ENCODE results near the gene PXDN.

PXDN gene
- 0 to 1.4 (median 0.19) reads per million in 3 donors for total RNA-seq

GRCh38 chr2:1744446-1745170, at the start of gene PXDN:
Gene PXDN, minus strand, starts transcription at chr2:1744515. Its CDS starts 60 bp downstream, at chr2:1744455.
- H3K4me3 ChIP-seq (ENCODE audit: insufficient read depth, low read depth, low read length, poor library complexity, severe bottlenecking): no peak within 1 kb of the TSS
- H3K27me3 ChIP-seq (replicated peaks; ENCODE audit: control insufficient read depth, insufficient read depth, low read length, poor library complexity, severe bottlenecking): no peaks in the 10 kb centered on the region
- no peaks in the 10 kb centered on the region for H3K36me3 ChIP-seq (ENCODE audit: control insufficient read depth, insufficient read depth, low read length)
- H3K4me1 ChIP-seq (ENCODE audit: control insufficient read depth, insufficient read depth, low read length, poor library complexity, severe bottlenecking): no peaks in the 10 kb centered on the region
- no peak within 1 kb of the TSS for H3K27ac ChIP-seq (ENCODE audit: insufficient read depth, low read length, poor library complexity, severe bottlenecking)
- DNase-seq: no peak
- no peaks in the 10 kb centered on the region for H3K9me3 ChIP-seq (ENCODE audit: control insufficient read depth, low read length)

GRCh38 chr2:1793868-1794445, 49.6 kb upstream of the PXDN start:
- no peak overlapping the region for H3K4me3 ChIP-seq (ENCODE audit: insufficient read depth, low read depth, low read length, poor library complexity, severe bottlenecking)
- DNase-seq: no peak
- H3K27me3 ChIP-seq (replicated peaks; ENCODE audit: control insufficient read depth, insufficient read depth, low read length, poor library complexity, severe bottlenecking): no peaks in the 10 kb centered on the region
- H3K27ac ChIP-seq (ENCODE audit: insufficient read depth, low read length, poor library complexity, severe bottlenecking): no peak overlapping the region
- no peaks in the 10 kb centered on the region for H3K4me1 ChIP-seq (ENCODE audit: control insufficient read depth, insufficient read depth, low read length, poor library complexity, severe bottlenecking)
- no peaks in the 10 kb centered on the region for H3K9me3 ChIP-seq (ENCODE audit: control insufficient read depth, low read length)
- no peaks in the 10 kb centered on the region for H3K36me3 ChIP-seq (ENCODE audit: control insufficient read depth, insufficient read depth, low read length)

- Histone ChIP-seq H3K9me3 (ENCODE audit: control insufficient read depth, low read length) (no peaks in the 10 kb centered on the region), H3K27me3 (replicated peaks; ENCODE audit: control insufficient read depth, insufficient read depth, low read length, poor library complexity, severe bottlenecking) (no peaks in the 10 kb centered on the region), H3K4me1 (ENCODE audit: control insufficient read depth, insufficient read depth, low read length, poor library complexity, severe bottlenecking) (no peaks in the 10 kb centered on the region), H3K4me3 (ENCODE audit: insufficient read depth, low read depth, low read length, poor library complexity, severe bottlenecking) (no peak overlapping the region), H3K36me3 (ENCODE audit: control insufficient read depth, insufficient read depth, low read length) (no peaks in the 10 kb centered on the region), H3K27ac (ENCODE audit: insufficient read depth, low read length, poor library complexity, severe bottlenecking) (no peak overlapping the region)
- no peak for DNase-seq
Measured at GRCh38 chr2:1793001-1793867, 48.9 kb upstream of the PXDN start.

- DNase-seq: no peak
- H3K4me1 ChIP-seq (ENCODE audit: control insufficient read depth, insufficient read depth, low read length, poor library complexity, severe bottlenecking): no peaks in the 10 kb centered on the region
- no peaks in the 10 kb centered on the region for H3K9me3 ChIP-seq (ENCODE audit: control insufficient read depth, low read length)
- H3K36me3 ChIP-seq (ENCODE audit: control insufficient read depth, insufficient read depth, low read length): no peaks in the 10 kb centered on the region
- no peaks in the 10 kb centered on the region for H3K27me3 ChIP-seq (replicated peaks; ENCODE audit: control insufficient read depth, insufficient read depth, low read length, poor library complexity, severe bottlenecking)
- no peak overlapping the region for H3K4me3 ChIP-seq (ENCODE audit: insufficient read depth, low read depth, low read length, poor library complexity, severe bottlenecking)
- H3K27ac ChIP-seq (ENCODE audit: insufficient read depth, low read length, poor library complexity, severe bottlenecking): no peak overlapping the region
Measured at GRCh38 chr2:1791685-1792435, 47.5 kb upstream of the PXDN start.

- Histone ChIP-seq H3K27ac (ENCODE audit: insufficient read depth, low read length, poor library complexity, severe bottlenecking) (no peak overlapping the region), H3K4me1 (ENCODE audit: control insufficient read depth, insufficient read depth, low read length, poor library complexity, severe bottlenecking) (no peaks in the 10 kb centered on the region), H3K4me3 (ENCODE audit: insufficient read depth, low read depth, low read length, poor library complexity, severe bottlenecking) (no peak overlapping the region), H3K9me3 (ENCODE audit: control insufficient read depth, low read length) (no peaks in the 10 kb centered on the region), H3K36me3 (ENCODE audit: control insufficient read depth, insufficient read depth, low read length) (no peaks in the 10 kb centered on the region), H3K27me3 (replicated peaks; ENCODE audit: control insufficient read depth, insufficient read depth, low read length, poor library complexity, severe bottlenecking) (no peaks in the 10 kb centered on the region)
- no peak for DNase-seq
Measured at GRCh38 chr2:1791006-1791605, 46.8 kb upstream of the PXDN start.

- Histone ChIP-seq H3K4me1 (ENCODE audit: control insufficient read depth, insufficient read depth, low read length, poor library complexity, severe bottlenecking) (no peaks in the 10 kb centered on the region), H3K9me3 (ENCODE audit: control insufficient read depth, low read length) (no peaks in the 10 kb centered on the region), H3K27me3 (replicated peaks; ENCODE audit: control insufficient read depth, insufficient read depth, low read length, poor library complexity, severe bottlenecking) (no peaks in the 10 kb centered on the region), H3K36me3 (ENCODE audit: control insufficient read depth, insufficient read depth, low read length) (no peaks in the 10 kb centered on the region), H3K27ac (ENCODE audit: insufficient read depth, low read length, poor library complexity, severe bottlenecking) (no peak overlapping the region), H3K4me3 (ENCODE audit: insufficient read depth, low read depth, low read length, poor library complexity, severe bottlenecking) (no peak overlapping the region)
- no peak for DNase-seq
Measured at GRCh38 chr2:1790473-1790872, 46.2 kb upstream of the PXDN start.

GRCh38 chr2:1789610-1790009, 45.3 kb upstream of the PXDN start:
- H3K4me3 ChIP-seq (ENCODE audit: insufficient read depth, low read depth, low read length, poor library complexity, severe bottlenecking): no peak overlapping the region
- no peaks in the 10 kb centered on the region for H3K4me1 ChIP-seq (ENCODE audit: control insufficient read depth, insufficient read depth, low read length, poor library complexity, severe bottlenecking)
- H3K36me3 ChIP-seq (ENCODE audit: control insufficient read depth, insufficient read depth, low read length): no peaks in the 10 kb centered on the region
- no peak overlapping the region for H3K27ac ChIP-seq (ENCODE audit: insufficient read depth, low read length, poor library complexity, severe bottlenecking)
- H3K9me3 ChIP-seq (ENCODE audit: control insufficient read depth, low read length): no peaks in the 10 kb centered on the region
- no peaks in the 10 kb centered on the region for H3K27me3 ChIP-seq (replicated peaks; ENCODE audit: control insufficient read depth, insufficient read depth, low read length, poor library complexity, severe bottlenecking)
- no peak for DNase-seq

- H3K27ac ChIP-seq (ENCODE audit: insufficient read depth, low read length, poor library complexity, severe bottlenecking): no peak overlapping the region
- H3K36me3 ChIP-seq (ENCODE audit: control insufficient read depth, insufficient read depth, low read length): no peaks in the 10 kb centered on the region
- no peaks in the 10 kb centered on the region for H3K27me3 ChIP-seq (replicated peaks; ENCODE audit: control insufficient read depth, insufficient read depth, low read length, poor library complexity, severe bottlenecking)
- no peak overlapping the region for H3K4me3 ChIP-seq (ENCODE audit: insufficient read depth, low read depth, low read length, poor library complexity, severe bottlenecking)
- DNase-seq: no peak
- no peaks in the 10 kb centered on the region for H3K9me3 ChIP-seq (ENCODE audit: control insufficient read depth, low read length)
- no peaks in the 10 kb centered on the region for H3K4me1 ChIP-seq (ENCODE audit: control insufficient read depth, insufficient read depth, low read length, poor library complexity, severe bottlenecking)
Measured at GRCh38 chr2:1788478-1788959, 44.2 kb upstream of the PXDN start.

- Histone ChIP-seq H3K36me3 (ENCODE audit: control insufficient read depth, insufficient read depth, low read length) (no peaks in the 10 kb centered on the region), H3K4me1 (ENCODE audit: control insufficient read depth, insufficient read depth, low read length, poor library complexity, severe bottlenecking) (no peaks in the 10 kb centered on the region), H3K27me3 (replicated peaks; ENCODE audit: control insufficient read depth, insufficient read depth, low read length, poor library complexity, severe bottlenecking) (no peaks in the 10 kb centered on the region), H3K9me3 (ENCODE audit: control insufficient read depth, low read length) (no peaks in the 10 kb centered on the region), H3K4me3 (ENCODE audit: insufficient read depth, low read depth, low read length, poor library complexity, severe bottlenecking) (no peak overlapping the region), H3K27ac (ENCODE audit: insufficient read depth, low read length, poor library complexity, severe bottlenecking) (no peak overlapping the region)
- DNase-seq: no peak
Measured at GRCh38 chr2:1787755-1788477, 43.6 kb upstream of the PXDN start.

Measured in effector memory CD4-positive, alpha-beta T cell (primary cell).